ENCODE data around the gene PIGU.
A peak's percentile ranks its signal among the peaks of the same experiment; 100 is the strongest.
"Not testable (repeated sequence)": the region's sequence is repeated elsewhere in the genome, so short reads cannot be mapped to it uniquely, and the experiment has no call there.

The PIGU gene

GRCh38 chr20:34661811-34662210 is 15.1 kb downstream of the PIGU start:
- not testable (repeated sequence) for DNase-seq

GRCh38 chr20:34658654-34659053 is 18.2 kb downstream of the PIGU start:
- not testable (repeated sequence) for DNase-seq

GRCh38 chr20:34654207-34654744 is 22.6 kb downstream of the PIGU start:
- no peak for DNase-seq

- no peak for DNase-seq
Measured at GRCh38 chr20:34651200-34651599, 25.7 kb downstream of the PIGU start.

- no peak for DNase-seq
Measured at GRCh38 chr20:34647737-34648136, 29.2 kb downstream of the PIGU start.

- no peak for DNase-seq
Measured at GRCh38 chr20:34644951-34645350, 31.9 kb downstream of the PIGU start.

GRCh38 chr20:34644345-34644744 is 32.5 kb downstream of the PIGU start:
- no peak for DNase-seq

- no peak for DNase-seq
Measured at GRCh38 chr20:34643928-34644327, 33.0 kb downstream of the PIGU start.

- no peak for DNase-seq
Measured at GRCh38 chr20:34642009-34642408, 34.9 kb downstream of the PIGU start.

GRCh38 chr20:34639755-34640222 is 37.1 kb downstream of the PIGU start:
- peak; percentile 92 to 98 for DNase-seq

GRCh38 chr20:34638532-34638931 is 38.4 kb downstream of the PIGU start:
- no peak for DNase-seq

- DNase-seq: no peak
Measured at GRCh38 chr20:34638039-34638292, 38.9 kb downstream of the PIGU start.

GRCh38 chr20:34637245-34638038 is 39.5 kb downstream of the PIGU start:
- DNase-seq: no peak

GRCh38 chr20:34636648-34637047 is 40.2 kb downstream of the PIGU start:
- no peak for DNase-seq

- no peak for DNase-seq
Measured at GRCh38 chr20:34634392-34634791, 42.5 kb downstream of the PIGU start.

- DNase-seq: no peak
Measured at GRCh38 chr20:34632870-34633452, 43.9 kb downstream of the PIGU start.

GRCh38 chr20:34629904-34630303 is 47.0 kb downstream of the PIGU start:
- no peak for DNase-seq

GRCh38 chr20:34629342-34629741 is 47.5 kb downstream of the PIGU start:
- DNase-seq: no peak

GRCh38 chr20:34628026-34628425 is 48.9 kb downstream of the PIGU start:
- DNase-seq: no peak

- no peak for DNase-seq
Measured at GRCh38 chr20:34627458-34627857, 49.4 kb downstream of the PIGU start.

- DNase-seq: no peak
Measured at GRCh38 chr20:34626992-34627391, 49.9 kb downstream of the PIGU start.

- peak in 1 of 2 experiments; percentile 21 for DNase-seq
Measured at GRCh38 chr20:34624629-34625028, 52.3 kb downstream of the PIGU start.

GRCh38 chr20:34622821-34623451 is 54.0 kb downstream of the PIGU start:
- DNase-seq: no peak

Measured in NCI-H2081 (cell line).